ENCODE measurements around the gene RRP1B. TPM values are rescaled to one million over a fixed set of nuclear protein-coding genes. Genes with fewer than 3 reads are reported as not detected.

Gene RRP1B
- total RNA-seq, 1 donor from 2014 or later = 45.0 TPM

GRCh38 chr21:43718872-43719747, 59.8 kb downstream of the RRP1B start, which contains the start of gene PDXK:
Gene PDXK (plus strand): TSS chr21:43719129. CDS start chr21:43719295, 166 bp downstream.
- Mint-ChIP-seq H3K9me3 (no peaks in the 10 kb centered on the region), H3K27me3 (ENCODE audit: insufficient read depth, low read depth) (peaks cover 17% of the 10 kb centered on the region), H3K4me3 (peak within 1 kb of the TSS; percentile 88), H3K27ac (peak within 1 kb of the TSS; percentile 33), H3K36me3 (no peaks in the 10 kb centered on the region), H3K4me1 (peaks cover 18% of the 10 kb centered on the region)
- Histone ChIP-seq H3F3A (ENCODE audit: low read depth) (no peaks in the 10 kb centered on the region), H3K4me3 (peak within 1 kb of the TSS; percentile 100), H2AFZ (replicated peaks) (peak within 1 kb of the TSS; percentile 98), H3K4me1 (peaks cover 13% of the 10 kb centered on the region), H3K36me3 (no peaks in the 10 kb centered on the region), H3K79me2 (ENCODE audit: low read depth) (peaks cover 16% of the 10 kb centered on the region), H3K9me3 (ENCODE audit: low read depth) (no peaks in the 10 kb centered on the region), H3K9ac (peak within 1 kb of the TSS; percentile 60), H3K4me2 (peak within 1 kb of the TSS; percentile 96), H3K27me3 (peaks cover 41% of the 10 kb centered on the region), H3K27ac (no peak within 1 kb of the TSS), H4K20me1 (ENCODE audit: low read depth) (peaks cover 18% of the 10 kb centered on the region)
- DNase-seq (ENCODE audit: low spot score) = peak; percentile 94
- TF ChIP-seq EZH2phosphoT487 (IDR thresholded peaks at IDR 0.05) (peak; percentile 21), EZH2 (IDR thresholded peaks at IDR 0.05) (peak; percentile 69), CTCF (IDR thresholded peaks at IDR 0.05) (peak; percentile 24)

- Histone ChIP-seq H3K4me2 (peak overlapping the region; percentile 96), H3K27me3 (peaks cover 41% of the 10 kb centered on the region), H2AFZ (replicated peaks) (peak overlapping the region; percentile 92), H4K20me1 (ENCODE audit: low read depth) (peaks cover 18% of the 10 kb centered on the region), H3K79me2 (ENCODE audit: low read depth) (peaks cover 16% of the 10 kb centered on the region), H3F3A (ENCODE audit: low read depth) (no peaks in the 10 kb centered on the region), H3K36me3 (no peaks in the 10 kb centered on the region), H3K9ac (peak overlapping the region; percentile 60), H3K4me1 (peaks cover 13% of the 10 kb centered on the region), H3K4me3 (peak overlapping the region; percentile 100), H3K27ac (no peak overlapping the region), H3K9me3 (ENCODE audit: low read depth) (no peaks in the 10 kb centered on the region)
- Mint-ChIP-seq H3K27ac (no peak overlapping the region), H3K27me3 (ENCODE audit: insufficient read depth, low read depth) (peaks cover 18% of the 10 kb centered on the region), H3K36me3 (no peaks in the 10 kb centered on the region), H3K9me3 (no peaks in the 10 kb centered on the region), H3K4me1 (peaks cover 18% of the 10 kb centered on the region), H3K4me3 (peak overlapping the region; percentile 84)
- DNase-seq (ENCODE audit: low spot score) = peak; percentile 36
- TF ChIP-seq CTCF (IDR thresholded peaks at IDR 0.05) (no peak), EZH2phosphoT487 (IDR thresholded peaks at IDR 0.05) (no peak), EZH2 (IDR thresholded peaks at IDR 0.05) (no peak)
Observed at GRCh38 chr21:43719748-43720538, 60.6 kb downstream of the RRP1B start.

- no peaks in the 10 kb centered on the region for H3F3A ChIP-seq (ENCODE audit: low read depth)
- no peak overlapping the region for H3K9ac ChIP-seq
- no peak overlapping the region for H3K27ac Mint-ChIP-seq
- peak overlapping the region; percentile 84 for H3K4me3 Mint-ChIP-seq
- TF ChIP-seq CTCF (IDR thresholded peaks at IDR 0.05) = no peak
- TF ChIP-seq EZH2 (IDR thresholded peaks at IDR 0.05) = no peak
- no peak for TF ChIP-seq EZH2phosphoT487 (IDR thresholded peaks at IDR 0.05)
- H3K4me1 ChIP-seq = peaks cover 13% of the 10 kb centered on the region
- no peak overlapping the region for H3K27ac ChIP-seq
- peak overlapping the region; percentile 96 for H3K4me2 ChIP-seq
- H4K20me1 ChIP-seq (ENCODE audit: low read depth) = peaks cover 18% of the 10 kb centered on the region
- H3K36me3 ChIP-seq = no peaks in the 10 kb centered on the region
- peaks cover 18% of the 10 kb centered on the region for H3K4me1 Mint-ChIP-seq
- peaks cover 41% of the 10 kb centered on the region for H3K27me3 ChIP-seq
- peaks cover 13% of the 10 kb centered on the region for H3K27me3 Mint-ChIP-seq (ENCODE audit: insufficient read depth, low read depth)
- H3K79me2 ChIP-seq (ENCODE audit: low read depth) = peaks cover 16% of the 10 kb centered on the region
- no peaks in the 10 kb centered on the region for H3K9me3 ChIP-seq (ENCODE audit: low read depth)
- no peak overlapping the region for H2AFZ ChIP-seq (replicated peaks)
- H3K9me3 Mint-ChIP-seq = no peaks in the 10 kb centered on the region
- H3K4me3 ChIP-seq = peak overlapping the region; percentile 100
- H3K36me3 Mint-ChIP-seq = no peaks in the 10 kb centered on the region
- DNase-seq (ENCODE audit: low spot score) = no peak
Observed at GRCh38 chr21:43720539-43721166, 61.3 kb downstream of the RRP1B start.

Measured in neural progenitor cell (in vitro differentiated cells).